Gastrocnemius medialis (tissue), 4 donors: Measurements from ENCODE around the gene HLA-DQB1. TPM values are rescaled to one million over a fixed set of nuclear protein-coding genes. Genes with fewer than 3 reads are reported as not detected.
"Not testable (repeated sequence)": the region's sequence is repeated elsewhere in the genome, so short reads cannot be mapped to it uniquely, and the experiment has no call there.

Experiments used
- ATAC-seq, 2 donors: fragments of 150-250 bp; one replicate each; pipeline ENCODE4 v1.9.1; 2016
- DNase-seq, 2 donors: peaks; one replicate each; pipeline ENCODE4 v3.0.0-alpha.2; 2019
- H3K27ac ChIP-seq, 4 donors: fragments of 200-600 bp; sonication (generic); 1 replicate in 1 of 4; 2 replicates in 3 of 4; pipeline ENCODE4 v1.5.1; 2016 to 2018; ENCODE audit warnings: mild to moderate bottlenecking in 2 of 4, moderate library complexity in 1 of 4
- H3K27me3 ChIP-seq, 3 donors: fragments of 200-600 bp; sonication (generic) in 2 of 3; 1 replicate in 1 of 3; 2 replicates in 2 of 3; pipeline versions ENCODE4 v1.5.1 to v1.6.0; 2016 to 2019; ENCODE audit warnings: mild to moderate bottlenecking in 1 of 3, moderate library complexity in 1 of 3
- H3K36me3 ChIP-seq, 2 donors: fragments of 200-600 bp; sonication (generic) in 1 of 2; one replicate each; pipeline ENCODE4 v1.5.1; 2017 to 2018
- H3K4me1 ChIP-seq, 2 donors: fragments of 200-600 bp; sonication (generic) in 1 of 2; one replicate each; pipeline ENCODE4 v1.5.1; 2016 to 2017; ENCODE audit warnings: mild to moderate bottlenecking in 2 of 2
- H3K4me3 ChIP-seq, 4 donors: fragments of 200-600 bp; sonication (generic) in 3 of 4; 1 replicate in 1 of 4; 2 replicates in 3 of 4; pipeline ENCODE4 v1.5.1; 2016 to 2019; ENCODE audit warnings: mild to moderate bottlenecking in 2 of 4
- H3K9me3 ChIP-seq, 3 donors: fragments of 200-600 bp; sonication (generic) in 2 of 3; 1 replicate in 1 of 3; 2 replicates in 2 of 3; pipeline ENCODE4 v1.5.1; 2016 to 2019
- CTCF ChIP-seq, 5 experiments: fragments of 450-650 bp in 3 of 5; fragments of 200-600 bp in 2 of 5; sonication (generic) in 2 of 5; IDR thresholded peaks in 4 of 5; conservative IDR thresholded peaks in 1 of 5; 1 replicate in 4 of 5; 2 replicates in 1 of 5; pipeline ENCODE4 v1.5.1; 2016 to 2019; ENCODE audit warnings: antibody characterized with exemption in 5 of 5, mild to moderate bottlenecking in 3 of 5, moderate library complexity in 3 of 5
- POLR2A ChIP-seq, 2 donors: fragments of 450-650 bp; IDR thresholded peaks; one replicate each; pipeline ENCODE4 v1.6.1; 2017; ENCODE audit warnings: antibody characterized with exemption in 2 of 2, mild to moderate bottlenecking in 2 of 2, moderate library complexity in 2 of 2
- in situ Hi-C, 4 donors: fragments of 200-750 bp; cut with MboI; loops; one replicate each; pipeline versions ENCODE4 v1.15.0 to v1.8.0; 2017; ENCODE audit warnings: low sequenced_read_pairs in 4 of 4
- intact Hi-C: fragments of 100-400 bp; cut with DNase I; formaldehyde crosslinking; loops from one replicate; pipeline ENCODE4 v1.15.1; 2023; ENCODE audit warnings: low total_unique reads
- total RNA-seq, 4 donors: library from RNA; depleted of rRNA; stranded (reverse); fragments of >200 nt; gene quantifications; one replicate each; pipeline versions ENCODE4 v1.1.0 to v1.2.3, GENCODE V29; 2016

Gene HLA-DQB1
- total RNA-seq, 4 donors from 2014 or later: 0.22 to 2.2 (median 0.91) TPM

GRCh38 chr6:32659856-32660595 lies 6.4 kb downstream of the HLA-DQB1 start:
- Histone ChIP-seq H3K4me3 (no peak overlapping the region), H3K36me3 (no peaks in the 10 kb centered on the region), H3K27me3 (no peaks in the 10 kb centered on the region), H3K9me3 (no peaks in the 10 kb centered on the region), H3K4me1 (no peaks in the 10 kb centered on the region), H3K27ac (no peak overlapping the region)
- TF ChIP-seq CTCF (IDR thresholded peaks at IDR 0.05 in 4 of 5, conservative IDR thresholded peaks at IDR 0.05 in 1 of 5) (no peak), POLR2A (IDR thresholded peaks at IDR 0.05) (no peak)
- ATAC-seq (no peak), DNase-seq (no peak)
- intact Hi-C loops: no loop called here
- in situ Hi-C loops: loop anchor here in 1 of 4 donors (5.0 kb wide), 1 partner anchor 102 kb away; the partner anchor contains the start of gene HLA-DQB2

- Histone ChIP-seq H3K27me3 (no peaks in the 10 kb centered on the region), H3K9me3 (no peaks in the 10 kb centered on the region), H3K36me3 (no peaks in the 10 kb centered on the region), H3K4me1 (no peaks in the 10 kb centered on the region), H3K27ac (no peak overlapping the region), H3K4me3 (no peak overlapping the region)
- DNase-seq: no peak
- intact Hi-C loops (no loop called here), in situ Hi-C loops (no loop called here)
- ATAC-seq: no peak
- TF ChIP-seq CTCF (IDR thresholded peaks at IDR 0.05 in 4 of 5, conservative IDR thresholded peaks at IDR 0.05 in 1 of 5) (no peak), POLR2A (IDR thresholded peaks at IDR 0.05) (no peak)
Observed at GRCh38 chr6:32658268-32658897, 8.1 kb downstream of the HLA-DQB1 start.

- intact Hi-C loops, H3K4me1 ChIP-seq, H3K4me3 ChIP-seq, H3K9me3 ChIP-seq, H3K27ac ChIP-seq, DNase-seq, ATAC-seq, H3K36me3 ChIP-seq, H3K27me3 ChIP-seq, in situ Hi-C loops: not testable (repeated sequence)
Observed at GRCh38 chr6:32657819-32658218, 8.6 kb downstream of the HLA-DQB1 start.

DNA sequence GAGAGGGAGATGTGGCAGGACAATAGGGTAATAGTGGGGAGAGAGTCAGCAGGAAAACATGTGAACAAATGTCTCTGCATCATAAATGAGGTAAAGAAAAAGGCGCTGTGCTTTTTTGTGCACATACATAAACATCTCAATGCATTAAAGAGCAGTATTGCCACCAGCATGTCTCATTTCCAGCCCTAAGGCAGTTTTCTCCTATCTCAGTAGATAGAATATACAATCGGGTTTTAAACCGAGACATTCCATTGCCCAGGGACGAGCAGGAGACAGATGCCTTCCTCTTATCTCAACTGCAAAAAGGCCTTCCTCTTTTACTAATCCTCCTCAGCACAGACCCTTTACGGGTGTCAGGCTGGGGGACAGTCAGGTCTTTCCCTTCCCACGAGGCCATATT lies 9.1 kb downstream of the HLA-DQB1 start:
- DNase-seq, H3K4me3 ChIP-seq, H3K36me3 ChIP-seq, H3K9me3 ChIP-seq, ATAC-seq, intact Hi-C loops, in situ Hi-C loops, H3K27ac ChIP-seq, H3K4me1 ChIP-seq, H3K27me3 ChIP-seq: not testable (repeated sequence)

DNA sequence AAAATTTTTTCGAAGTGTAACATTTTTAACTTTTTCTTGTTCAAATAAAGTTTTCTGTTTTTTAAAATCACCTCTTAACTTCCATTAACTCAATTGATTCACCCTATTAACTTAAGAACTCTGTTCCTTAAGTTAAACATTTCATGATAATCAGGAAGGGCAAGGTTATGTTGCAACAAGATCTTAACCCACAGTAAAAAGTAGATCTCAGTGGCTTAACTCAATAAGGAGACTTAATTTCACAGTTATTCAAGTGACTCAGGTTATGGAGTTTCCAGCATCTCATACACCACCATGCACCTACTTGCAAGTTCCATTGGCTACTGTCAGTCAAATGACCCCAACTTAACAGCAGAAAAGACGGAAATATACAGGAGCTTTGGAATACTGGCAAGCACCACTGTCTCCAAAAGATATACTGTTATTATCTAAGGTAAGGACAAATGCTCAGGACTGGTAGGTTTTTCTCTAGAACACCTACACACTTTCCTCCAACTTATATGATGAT lies 11.2 kb downstream of the HLA-DQB1 start:
- DNase-seq (no peak), ATAC-seq (no peak)
- H3K4me1 ChIP-seq: no peaks in the 10 kb centered on the region
- no peak for TF ChIP-seq CTCF (IDR thresholded peaks at IDR 0.05 in 4 of 5, conservative IDR thresholded peaks at IDR 0.05 in 1 of 5)
- no peak for TF ChIP-seq POLR2A (IDR thresholded peaks at IDR 0.05)
- no peaks in the 10 kb centered on the region for H3K9me3 ChIP-seq
- no peak overlapping the region for H3K4me3 ChIP-seq
- no peaks in the 10 kb centered on the region for H3K36me3 ChIP-seq
- in situ Hi-C loops (no loop called here), intact Hi-C loops (no loop called here)
- H3K27me3 ChIP-seq: no peaks in the 10 kb centered on the region
- H3K27ac ChIP-seq: no peak overlapping the region
